Body of pancreas (tissue), 4 donors: ENCODE measurements around the gene BABAM2. TPM values are rescaled to one million over a fixed set of nuclear protein-coding genes. Genes with fewer than 3 reads are reported as not detected.
"Not testable (repeated sequence)": the region's sequence is repeated elsewhere in the genome, so short reads cannot be mapped to it uniquely, and the experiment has no call there.

Source experiments
- ATAC-seq: fragments of 150-250 bp; one replicate; pipeline ENCODE4 v1.9.1; 2016
- DNase-seq, 4 donors: peaks; one replicate each; pipeline ENCODE4 v3.0.0-alpha.2; 2019
- H3K27ac ChIP-seq, 4 donors: fragments of 200-600 bp; sonication (generic); 1 replicate in 3 of 4; 2 replicates in 1 of 4; pipeline versions ENCODE4 v1.5.1 to v1.6.1; 2016 to 2019; ENCODE audit warnings: mild to moderate bottlenecking in 1 of 4, mixed read lengths in 1 of 4, moderate library complexity in 1 of 4
- H3K27me3 ChIP-seq, 2 donors: fragments of 200-600 bp; sonication (generic); one replicate each; pipeline ENCODE4 v1.6.0; 2016; ENCODE audit warnings: mild to moderate bottlenecking in 1 of 2
- H3K36me3 ChIP-seq, 2 donors: fragments of 200-600 bp; sonication (generic); replicated peaks in 1 of 2; 2 replicates each; pipeline ENCODE4 v1.5.1; 2016; ENCODE audit warnings: low read depth in 2 of 2; ENCODE audit not compliant: insufficient read depth in 1 of 2
- H3K4me1 ChIP-seq: fragments of 200-600 bp; sonication (generic); one replicate; pipeline ENCODE4 v1.6.0; 2016
- H3K4me3 ChIP-seq, 2 donors: fragments of 200-600 bp; sonication (generic); 1 replicate in 1 of 2; 2 replicates in 1 of 2; pipeline ENCODE4 v1.5.1; 2016 to 2019
- H3K9me3 ChIP-seq, 3 donors: fragments of 200-600 bp; sonication (generic); 1 replicate in 2 of 3; 2 replicates in 1 of 3; pipeline ENCODE4 v1.5.1; 2016
- CTCF ChIP-seq, 7 experiments: fragments of 450-650 bp in 4 of 7; fragments of 200-600 bp in 3 of 7; sonication (generic) in 3 of 7; IDR thresholded peaks; one replicate each; pipeline ENCODE4 v1.5.1; 2016 to 2019; ENCODE audit warnings: antibody characterized with exemption in 7 of 7
- POLR2A ChIP-seq, 3 donors: fragments of 450-650 bp; IDR thresholded peaks; one replicate each; pipeline ENCODE4 v1.6.1; 2016; ENCODE audit warnings: antibody characterized with exemption in 3 of 3, mild to moderate bottlenecking in 2 of 3
- WGBS, 2 donors: methylation state at CpG; one replicate each; pipeline ENCODE4 v1.1.5; 2017; 5-methylcytosine and 5-hydroxymethylcytosine counted together
- intact Hi-C: fragments of 100-400 bp; cut with DNase I; formaldehyde crosslinking; loops from one replicate; pipeline ENCODE4 v1.15.1; 2023
- total RNA-seq, 2 donors: library from RNA; depleted of rRNA; stranded (reverse); fragments of >200 nt; gene quantifications; one replicate each; pipeline ENCODE4 v1.1.0, GENCODE V29; 2016

The BABAM2 gene
- total RNA-seq, 2 donors from 2014 or later, result 20.5 to 22.4 TPM

GRCh38 chr2:27972311-27972710 is 81.8 kb downstream of the BABAM2 start:
- TF ChIP-seq CTCF (IDR thresholded peaks at IDR 0.05) (no peak), POLR2A (IDR thresholded peaks at IDR 0.05) (no peak)
- H3K27ac ChIP-seq, result no peak overlapping the region
- 83 to 88% methylated on average over 2 of the region's 2 CpGs for WGBS, 2 donors
- DNase-seq (no peak), ATAC-seq (no peak)
- H3K9me3 ChIP-seq, result peaks cover 0 to 7% (median 0%) of the 10 kb centered on the region in 3 donors
- intact Hi-C loops, result no loop called here
- no peaks in the 10 kb centered on the region for H3K4me1 ChIP-seq
- no peaks in the 10 kb centered on the region for H3K36me3 ChIP-seq
- H3K27me3 ChIP-seq, result no peaks in the 10 kb centered on the region
- H3K4me3 ChIP-seq, result no peak overlapping the region

- no peaks in the 10 kb centered on the region for H3K27me3 ChIP-seq
- no peak overlapping the region for H3K27ac ChIP-seq
- peaks cover 0 to 6% (median 0%) of the 10 kb centered on the region in 3 donors for H3K9me3 ChIP-seq
- DNase-seq (no peak), ATAC-seq (no peak)
- H3K4me1 ChIP-seq, result no peaks in the 10 kb centered on the region
- intact Hi-C loops, result no loop called here
- 82 to 92% methylated on average over 3 of the region's 3 CpGs for WGBS, 2 donors
- TF ChIP-seq CTCF (IDR thresholded peaks at IDR 0.05) (no peak), POLR2A (IDR thresholded peaks at IDR 0.05) (no peak)
- H3K4me3 ChIP-seq, result no peak overlapping the region
- H3K36me3 ChIP-seq, result no peaks in the 10 kb centered on the region
These were observed 83.1 kb downstream of the BABAM2 start for GRCh38 chr2:27973592-27973991.

GRCh38 chr2:27976308-27976707 is 85.8 kb downstream of the BABAM2 start:
- Histone ChIP-seq H3K27me3 (no peaks in the 10 kb centered on the region), H3K4me3 (no peak overlapping the region), H3K36me3 (no peaks in the 10 kb centered on the region), H3K9me3 (no peaks in the 10 kb centered on the region), H3K4me1 (no peaks in the 10 kb centered on the region), H3K27ac (no peak overlapping the region)
- intact Hi-C loops, result no loop called here
- no peak for TF ChIP-seq CTCF (IDR thresholded peaks at IDR 0.05)
- TF ChIP-seq POLR2A (IDR thresholded peaks at IDR 0.05), result no peak
- WGBS, 2 donors, result 100% methylated on average over 1 of the region's 1 CpG
- no peak for DNase-seq
- no peak for ATAC-seq

- Histone ChIP-seq H3K9me3 (no peaks in the 10 kb centered on the region), H3K4me3 (no peak overlapping the region), H3K4me1 (no peaks in the 10 kb centered on the region), H3K27ac (no peak overlapping the region), H3K27me3 (no peaks in the 10 kb centered on the region), H3K36me3 (no peaks in the 10 kb centered on the region)
- TF ChIP-seq POLR2A (IDR thresholded peaks at IDR 0.05) (no peak), CTCF (IDR thresholded peaks at IDR 0.05) (no peak)
- WGBS, 2 donors, result 85% methylated on average over 3 of the region's 3 CpGs
- no peak for DNase-seq
- ATAC-seq, result no peak
- intact Hi-C loops, result no loop called here
These were observed 87.3 kb downstream of the BABAM2 start for GRCh38 chr2:27977731-27978312.

GRCh38 chr2:27978761-27979160 is 88.2 kb downstream of the BABAM2 start:
- DNase-seq, intact Hi-C loops, H3K27me3 ChIP-seq, ATAC-seq, H3K4me1 ChIP-seq, H3K36me3 ChIP-seq, H3K27ac ChIP-seq, H3K4me3 ChIP-seq, H3K9me3 ChIP-seq: not testable (repeated sequence)
- WGBS, 2 donors, result 100% methylated on average over 2 of the region's 2 CpGs
